GM21423 (cell line): Measurements from ENCODE around the gene FAM124B.

ENCODE experiments used
- ATAC-seq: cut with Tn5 transposase; IDR thresholded peaks from one replicate; pipeline ENCODE4 v1.9.1; 2021; ENCODE audit warnings: mild to moderate bottlenecking, moderate library complexity; ENCODE audit not compliant: unreplicated experiment

FAM124B gene

GRCh38 chr2:224401641-224402342, at the start of gene FAM124B:
FAM124B (minus strand) TSS chr2:224402107; CDS start chr2:224401768, 339 bp downstream.
- ATAC-seq: peak; percentile 58

GRCh38 chr2:224449212-224450147, 47.6 kb upstream of the FAM124B start:
- no peak for ATAC-seq

- no peak for ATAC-seq
These were observed 46.3 kb upstream of the FAM124B start for GRCh38 chr2:224448236-224448635.

- ATAC-seq: no peak
These were observed 42.9 kb upstream of the FAM124B start for GRCh38 chr2:224444783-224445182.

GRCh38 chr2:224444021-224444420, 42.1 kb upstream of the FAM124B start:
- ATAC-seq: no peak

GRCh38 chr2:224442071-224442967, 40.4 kb upstream of the FAM124B start:
- no peak for ATAC-seq

- no peak for ATAC-seq
These were observed 39.1 kb upstream of the FAM124B start for GRCh38 chr2:224440988-224441387.

- ATAC-seq: no peak
These were observed 36.8 kb upstream of the FAM124B start for GRCh38 chr2:224438726-224439125.

- ATAC-seq: no peak
These were observed 34.7 kb upstream of the FAM124B start for GRCh38 chr2:224436634-224437033.

- no peak for ATAC-seq
These were observed 32.7 kb upstream of the FAM124B start for GRCh38 chr2:224434618-224435017.

GRCh38 chr2:224433442-224433841, 31.5 kb upstream of the FAM124B start:
- ATAC-seq: no peak

GRCh38 chr2:224432003-224432579, 30.2 kb upstream of the FAM124B start:
- no peak for ATAC-seq

GRCh38 chr2:224429441-224429810, 27.5 kb upstream of the FAM124B start:
- no peak for ATAC-seq

GRCh38 chr2:224428787-224429440, 27.0 kb upstream of the FAM124B start:
- ATAC-seq: no peak

GRCh38 chr2:224427471-224427870, 25.6 kb upstream of the FAM124B start:
- ATAC-seq: no peak

GRCh38 chr2:224426656-224427055, 24.7 kb upstream of the FAM124B start:
- ATAC-seq: no peak

- no peak for ATAC-seq
These were observed 19.2 kb upstream of the FAM124B start for GRCh38 chr2:224421065-224421464.

GRCh38 chr2:224417947-224418346, 16.0 kb upstream of the FAM124B start:
- no peak for ATAC-seq

- ATAC-seq: no peak
These were observed 15.4 kb upstream of the FAM124B start for GRCh38 chr2:224417361-224417729.

GRCh38 chr2:224416656-224417360, 14.9 kb upstream of the FAM124B start:
- no peak for ATAC-seq
